HG02870 (cell line): ENCODE measurements around the gene LCP1.
"Not testable (repeated sequence)": the region's sequence is repeated elsewhere in the genome, so short reads cannot be mapped to it uniquely, and the experiment has no call there.

Experiments used
- ATAC-seq: cut with Tn5 transposase; IDR thresholded peaks from one replicate; pipeline ENCODE4 v1.9.1; 2021; ENCODE audit warnings: mild to moderate bottlenecking, moderate library complexity; ENCODE audit not compliant: unreplicated experiment

LCP1 gene

DNA sequence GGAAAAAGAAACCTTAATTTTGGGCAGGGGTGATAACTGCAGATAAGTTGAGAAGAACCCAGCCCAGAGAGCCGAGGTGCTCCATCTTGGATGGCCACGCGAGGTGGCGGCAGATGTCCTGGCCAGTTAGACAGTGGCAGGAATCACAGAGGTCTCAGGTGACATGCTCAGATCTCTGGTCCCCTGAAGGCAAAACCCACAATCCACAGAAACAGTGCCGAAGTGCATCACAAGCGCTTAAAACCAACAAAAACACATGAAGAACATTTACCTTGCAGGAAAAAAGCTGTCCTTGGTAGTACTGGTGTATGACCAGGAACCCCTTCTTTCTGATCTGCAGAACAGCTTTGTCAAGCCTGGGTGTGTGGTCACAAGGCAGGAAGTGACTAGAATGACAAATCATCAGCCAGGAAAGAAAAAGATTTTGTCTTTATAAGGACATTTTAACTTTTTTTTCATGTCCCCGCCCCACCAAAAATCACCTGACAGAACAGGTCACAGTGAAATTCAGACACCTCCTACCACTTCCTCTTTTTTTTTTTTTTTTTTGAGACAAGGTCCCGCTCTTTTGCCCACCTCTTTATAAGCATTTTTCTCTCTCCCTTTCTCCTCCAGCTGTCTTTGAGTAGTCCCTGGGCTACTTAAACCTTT, at the start of gene LCP1:
Gene LCP1 (minus strand): TSS at position 338 of the 651 bp plus-strand sequence. CDS start 22,515 bp downstream, outside the sequence.
- ATAC-seq: peak; percentile 70

- ATAC-seq: no peak
Measured at GRCh38 chr13:46229251-46229650, 47.3 kb upstream of the LCP1 start.

GRCh38 chr13:46220234-46220633, 38.3 kb upstream of the LCP1 start:
- not testable (repeated sequence) for ATAC-seq

GRCh38 chr13:46214741-46215140, 32.8 kb upstream of the LCP1 start:
- ATAC-seq: not testable (repeated sequence)

- ATAC-seq: no peak
Measured at GRCh38 chr13:46213242-46213641, 31.3 kb upstream of the LCP1 start.

DNA sequence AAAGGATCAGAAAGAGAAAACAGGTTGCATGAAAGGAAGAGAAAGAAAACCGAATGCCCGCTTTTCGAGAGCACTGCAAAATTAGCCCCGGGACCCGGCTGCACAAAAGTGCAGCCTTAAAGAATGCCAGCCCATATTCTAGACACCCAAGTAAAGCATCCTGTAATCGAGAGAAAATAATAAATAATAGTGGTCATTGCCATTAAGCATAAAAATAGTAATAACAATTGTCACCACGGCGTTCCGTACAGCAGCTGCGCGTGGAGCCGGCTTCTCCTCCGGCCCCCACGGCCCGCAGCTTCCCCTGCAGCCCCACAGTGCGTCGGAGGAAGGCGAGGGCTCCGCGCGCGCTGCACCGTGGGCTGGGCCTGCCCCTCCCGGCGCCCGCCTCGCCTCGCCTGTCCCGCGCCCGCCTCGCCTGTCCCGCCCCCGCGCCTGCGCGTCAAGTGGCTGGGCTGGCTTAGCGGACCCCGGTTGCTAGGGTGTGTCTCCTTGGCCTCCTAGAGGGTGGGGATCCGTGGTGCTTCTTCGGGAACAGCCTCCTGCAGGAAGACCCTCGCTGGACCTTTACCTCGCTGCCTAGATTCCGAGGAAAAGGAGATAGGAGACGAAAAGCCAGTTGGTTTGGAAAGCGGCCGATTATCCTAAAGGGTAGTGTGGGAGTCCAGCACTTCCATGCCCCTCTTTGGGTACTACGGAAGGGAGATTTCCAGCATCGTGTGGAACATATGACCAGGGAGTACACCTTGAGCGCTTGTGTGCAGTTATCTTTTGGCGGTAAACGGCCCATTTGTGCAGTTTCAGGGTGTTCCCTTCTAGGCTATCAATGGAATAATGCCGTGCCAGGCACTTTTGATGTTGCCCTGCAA, 29.7 kb upstream of the LCP1 start, which contains the start of gene LRRC63:
Gene LRRC63 (plus strand): TSS at position 446 of the 869 bp plus-strand sequence. CDS start 1,107 bp downstream, outside the sequence.
- peak; percentile 93 for ATAC-seq

DNA sequence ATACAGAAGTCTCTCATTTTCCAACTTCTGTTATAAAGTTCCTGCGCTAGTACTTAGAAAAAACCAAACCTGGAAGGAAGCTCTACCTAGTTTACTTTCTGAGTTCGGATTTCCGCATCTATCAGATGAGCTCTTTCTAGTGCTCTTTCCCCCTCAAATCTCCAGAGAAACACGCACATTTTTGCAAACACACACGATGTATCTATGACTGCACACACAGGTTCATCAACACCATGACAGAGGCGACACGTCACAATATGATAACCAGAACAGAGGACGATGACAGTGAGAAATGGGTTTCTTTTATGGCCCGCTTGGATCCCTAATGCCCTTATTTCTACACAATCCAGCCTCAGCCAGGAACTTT, 29.1 kb upstream of the LCP1 start:
- no peak for ATAC-seq

GRCh38 chr13:46210362-46211083, 28.5 kb upstream of the LCP1 start:
- no peak for ATAC-seq

GRCh38 chr13:46207828-46208227, 25.9 kb upstream of the LCP1 start:
- ATAC-seq: no peak

GRCh38 chr13:46206143-46206542, 24.2 kb upstream of the LCP1 start:
- no peak for ATAC-seq

- ATAC-seq: no peak
Measured at GRCh38 chr13:46202966-46203365, 21.0 kb upstream of the LCP1 start.

GRCh38 chr13:46202188-46202795, 20.3 kb upstream of the LCP1 start:
- no peak for ATAC-seq

- no peak for ATAC-seq
Measured at GRCh38 chr13:46198696-46199193, 16.8 kb upstream of the LCP1 start.

- no peak for ATAC-seq
Measured at GRCh38 chr13:46197299-46198048, 15.5 kb upstream of the LCP1 start.

DNA sequence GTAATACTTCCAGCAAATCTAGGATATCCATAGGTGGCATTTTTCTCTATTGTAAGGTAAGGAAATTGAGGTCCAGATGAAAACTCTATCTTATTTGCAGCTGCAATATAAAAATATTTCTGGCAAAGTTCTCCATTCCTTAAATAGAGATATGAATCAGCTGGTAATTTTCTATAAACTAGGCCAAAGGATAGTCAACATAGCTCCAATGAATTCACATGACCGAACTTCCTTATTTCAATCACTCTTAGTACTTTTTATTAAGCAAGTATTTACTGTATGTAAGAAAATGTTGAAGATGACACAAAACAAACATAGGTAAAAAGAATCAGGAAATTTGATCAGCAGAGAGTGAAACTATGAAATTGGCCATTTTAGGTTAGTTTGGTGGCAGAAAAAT, 13.0 kb upstream of the LCP1 start:
- ATAC-seq: no peak

DNA sequence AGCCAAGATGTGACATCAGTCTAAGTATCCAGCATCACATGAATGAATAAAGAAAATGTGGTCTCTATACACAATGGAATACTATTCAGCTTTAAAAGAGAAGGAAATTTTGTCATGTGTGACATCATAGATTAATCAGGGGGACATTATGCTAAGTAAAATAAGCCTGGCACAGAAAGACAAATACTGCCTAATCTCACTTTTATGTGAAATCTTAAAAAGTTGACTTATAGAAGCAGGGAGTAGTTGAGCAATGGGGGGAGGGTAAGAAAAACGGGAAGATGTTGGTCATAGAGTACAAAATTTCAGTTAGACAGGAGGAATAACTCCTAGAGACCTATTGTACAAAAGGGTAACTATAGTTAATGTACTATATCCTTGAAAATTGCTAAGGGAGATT, 10.4 kb upstream of the LCP1 start:
- no peak for ATAC-seq

GRCh38 chr13:46185634-46186033, 3.7 kb upstream of the LCP1 start:
- no peak for ATAC-seq

GRCh38 chr13:46184277-46184699, 2.3 kb upstream of the LCP1 start:
- peak; percentile 38 for ATAC-seq

DNA sequence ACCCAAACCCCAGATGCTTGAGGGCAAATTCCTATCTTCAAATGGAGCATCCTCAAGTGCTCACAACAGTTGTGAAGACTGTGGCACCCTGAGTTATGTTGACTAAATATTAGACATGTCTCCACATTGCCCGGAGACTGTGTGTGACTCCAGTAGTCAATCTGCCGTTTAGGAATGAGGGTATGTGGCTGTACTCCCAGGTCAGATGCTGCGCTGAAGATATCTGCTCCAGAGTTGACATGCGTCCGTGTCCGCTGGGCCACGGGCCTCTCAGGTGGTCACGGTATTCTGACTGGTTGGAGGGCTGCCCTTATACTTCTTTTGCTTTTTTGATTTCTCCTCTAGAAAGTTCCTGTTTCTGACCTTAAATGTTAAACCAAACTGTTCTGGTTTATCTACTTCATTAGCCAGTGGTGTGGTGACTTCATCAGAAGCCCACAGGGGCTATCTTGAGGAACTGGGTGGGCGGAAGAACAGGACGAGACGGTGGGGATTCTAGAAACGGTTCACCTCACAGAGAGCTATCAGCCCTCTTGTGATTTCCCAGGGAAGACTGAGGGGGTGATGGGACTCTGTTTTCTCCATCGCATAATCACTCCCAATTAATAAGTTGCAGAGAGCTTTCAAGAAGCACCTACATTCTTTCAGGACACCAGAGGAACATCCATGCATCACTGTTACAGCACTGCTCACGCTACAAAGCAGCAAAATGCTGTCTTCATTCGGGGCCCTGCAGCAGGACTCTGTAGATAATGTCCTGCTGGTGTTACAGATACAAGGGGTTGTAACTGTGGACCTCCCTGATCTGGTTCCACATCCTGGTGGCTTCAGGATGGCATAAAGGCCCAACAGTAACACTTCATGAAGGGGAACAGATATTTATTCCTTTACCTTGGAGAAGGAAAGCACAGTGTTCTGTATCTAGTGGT, 1.3 kb upstream of the LCP1 start:
- no peak for ATAC-seq
